ENCODE results near the gene PPM1J.

DNA sequence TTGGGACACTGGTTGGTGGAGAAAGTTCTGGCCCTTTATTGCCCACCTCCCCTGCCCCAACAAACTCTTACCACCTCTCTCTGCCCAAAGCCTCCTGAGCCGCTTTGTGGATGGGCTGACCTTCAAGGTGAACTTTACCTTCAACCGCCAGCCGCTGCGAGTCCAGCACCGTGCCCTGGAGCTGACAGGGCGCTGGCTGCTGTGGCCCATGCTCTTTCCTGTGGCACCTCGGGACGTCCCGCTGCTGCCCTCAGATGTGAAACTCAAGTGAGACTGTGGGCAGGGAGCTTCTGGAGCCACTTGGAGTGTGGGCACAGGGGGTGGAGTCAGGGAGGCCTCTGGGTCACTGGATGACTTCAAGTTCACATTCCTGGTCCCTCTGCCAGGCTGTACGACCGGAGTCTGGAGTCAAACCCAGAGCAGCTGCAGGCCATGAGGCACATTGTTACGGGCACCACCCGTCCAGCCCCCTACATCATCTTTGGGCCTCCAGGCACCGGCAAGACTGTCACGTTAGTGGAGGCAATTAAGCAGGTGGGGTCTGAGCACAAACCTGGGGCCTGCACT lies 20.7 kb downstream of the PPM1J start:
- TF ChIP-seq CTCF (IDR thresholded peaks at IDR 0.05; ENCODE audit: poor library complexity) (no peak), EZH2 (IDR thresholded peaks at IDR 0.05; ENCODE audit: borderline replicate concordance) (no peak)

Measured in hepatocyte (in vitro differentiated cells).